B cell (primary cell): ENCODE data around the gene PHACTR2. TPM values are rescaled to one million over a fixed set of nuclear protein-coding genes. Genes with fewer than 3 reads are reported as not detected.

Experiments used
- ATAC-seq: fragments of 200-7000 bp; cut with Tn5 transposase; one replicate; pipeline ENCODE4 v1.10.0; 2021; ENCODE audit warnings: low read depth, mild to moderate bottlenecking, moderate number of reproducible peaks, moderate library complexity
- CTCF ChIA-PET: fragments of 350-600 bp; sonication (Branson Sonifier 250); formaldehyde crosslinking; loops from one replicate; lab custom pipeline; 2021; ENCODE audit warnings: antibody characterized with exemption, inconsistent platforms; lab: Charles Lee
- POLR2A ChIA-PET: fragments of 350-600 bp; sonication (Branson Sonifier 250); formaldehyde crosslinking; loops from one replicate; lab custom pipeline; 2021; ENCODE audit warnings: antibody characterized with exemption; lab: Charles Lee
- DNase-seq: peaks from one replicate; pipeline ENCODE4 v3.0.0; 2013
- H2AFZ ChIP-seq: 2 replicates; pipeline ENCODE4 v1.6.1; 2012; ENCODE audit warnings: mild to moderate bottlenecking, low read depth, low read length; ENCODE audit not compliant: insufficient read depth, poor library complexity, severe bottlenecking
- H3K27ac ChIP-seq, 2 donors: 1 replicate in 1 of 2; 2 replicates in 1 of 2; pipeline ENCODE4 v1.5.1; 2012 to 2013; ENCODE audit warnings: low read length in 2 of 2, mild to moderate bottlenecking in 2 of 2, moderate library complexity in 1 of 2
- H3K27me3 ChIP-seq, 4 experiments: fragments of 200-600 bp in 1 of 4; sonication (generic) in 1 of 4; replicated peaks in 1 of 4; 1 replicate in 2 of 4; 2 replicates in 2 of 4; pipeline versions ENCODE4 v1.6.1 to v1.7.0; 2013 to 2016; ENCODE audit warnings: low read length in 3 of 4, mild to moderate bottlenecking in 2 of 4, mixed read lengths in 1 of 4, moderate library complexity in 1 of 4; ENCODE audit not compliant: insufficient read depth in 4 of 4, control insufficient read depth in 3 of 4; ENCODE audit errors: control extremely low read depth in 1 of 4
- H3K36me3 ChIP-seq, 2 experiments: replicated peaks in 1 of 2; 1 replicate in 1 of 2; 2 replicates in 1 of 2; pipeline versions ENCODE4 v1.6.1 to v1.7.1; 2013; ENCODE audit warnings: low read length in 1 of 2; ENCODE audit not compliant: insufficient read depth in 2 of 2, control insufficient read depth in 1 of 2; ENCODE audit errors: control extremely low read depth in 1 of 2, extremely low read depth in 1 of 2
- H3K4me1 ChIP-seq, 2 donors: fragments of 200-600 bp in 1 of 2; sonication (generic) in 1 of 2; 1 replicate in 1 of 2; 2 replicates in 1 of 2; pipeline versions ENCODE4 v1.5.1 to v1.6.1; 2013 to 2017; ENCODE audit warnings: low read length in 2 of 2; ENCODE audit not compliant: control insufficient read depth in 2 of 2, insufficient read depth in 2 of 2
- H3K4me2 ChIP-seq: replicated peaks from 2 replicates; pipeline ENCODE3; 2012; ENCODE audit warnings: mild to moderate bottlenecking, low read depth, low read length; ENCODE audit not compliant: poor library complexity, severe bottlenecking
- H3K4me3 ChIP-seq, 5 experiments: fragments of 200-600 bp in 1 of 5; sonication (generic) in 1 of 5; 1 replicate in 3 of 5; 2 replicates in 2 of 5; pipeline versions ENCODE4 v1.5.1 to v1.7.0; 2011 to 2016; ENCODE audit warnings: low read length in 4 of 5, mild to moderate bottlenecking in 4 of 5, low read depth in 2 of 5, control low read depth in 1 of 5, moderate library complexity in 1 of 5; ENCODE audit not compliant: insufficient read depth in 1 of 5; ENCODE audit errors: control extremely low read depth in 1 of 5, extremely low read depth in 1 of 5
- H3K79me2 ChIP-seq: fragments of 200-600 bp; sonication (generic); one replicate; pipeline ENCODE4 v1.6.0; 2016; ENCODE audit warnings: low read length; ENCODE audit not compliant: control insufficient read depth, insufficient read depth
- H3K9ac ChIP-seq: fragments of 200-600 bp; sonication (generic); 2 replicates; pipeline ENCODE4 v1.6.1; 2017; ENCODE audit warnings: mild to moderate bottlenecking, low read length, moderate library complexity
- H3K9me3 ChIP-seq, 3 donors: one replicate each; pipeline versions ENCODE4 v1.6.1 to v1.7.1; 2013; ENCODE audit warnings: low read length in 2 of 3; ENCODE audit not compliant: control insufficient read depth in 2 of 3, insufficient read depth in 1 of 3; ENCODE audit errors: control extremely low read depth in 1 of 3
- H4K20me1 ChIP-seq: 2 replicates; pipeline ENCODE4 v1.6.0; 2012; ENCODE audit warnings: mild to moderate bottlenecking, low read length; ENCODE audit not compliant: insufficient read depth, control insufficient read depth, poor library complexity, severe bottlenecking
- H3K27ac Mint-ChIP-seq: one replicate; pipeline ENCODE4 v1.8.0; 2021; ENCODE audit warnings: mixed read lengths
- H3K27me3 Mint-ChIP-seq: one replicate; pipeline ENCODE4 v1.8.0; 2021; ENCODE audit warnings: mixed read lengths
- H3K4me1 Mint-ChIP-seq: one replicate; pipeline ENCODE4 v1.8.0; 2021; ENCODE audit warnings: mixed read lengths
- H3K4me3 Mint-ChIP-seq: one replicate; pipeline ENCODE4 v1.8.0; 2021; ENCODE audit warnings: mixed read lengths
- H3K9me3 Mint-ChIP-seq: one replicate; pipeline ENCODE4 v1.8.0; 2022; ENCODE audit warnings: mixed read lengths; ENCODE audit not compliant: insufficient read depth
- EZH2 ChIP-seq: IDR thresholded peaks from 2 replicates; pipeline ENCODE4 v1.6.1; 2012; ENCODE audit warnings: borderline replicate concordance, low read depth, mild to moderate bottlenecking, moderate library complexity, low read length; ENCODE audit not compliant: insufficient read depth, poor library complexity, severe bottlenecking
- WGBS: methylation state at CpG from one replicate; pipeline ENCODE4 v1.1.5; 2013; ENCODE audit warnings: missing lambda C conversion rate; ENCODE audit not compliant: insufficient coverage; 5-methylcytosine and 5-hydroxymethylcytosine counted together
- intact Hi-C: fragments of 100-400 bp; cut with micrococcal nuclease; formaldehyde crosslinking; loops from one replicate; pipeline ENCODE4 v1.10.0; 2022
- polyA plus RNA-seq: library from polyadenylated mRNA; depleted of rRNA; stranded (reverse); fragments of >200 nt; gene quantifications from 2 replicates; pipeline ENCODE4 v1.2.3, GENCODE V29; 2012
- total RNA-seq, 2 donors: library from RNA; stranded (reverse); fragments of 120-200 nt in 1 of 2; gene quantifications; 1 replicate in 1 of 2; 2 replicates in 1 of 2; pipeline versions ENCODE4 v1.2.3 to v1.2.4, GENCODE V29; 2013 to 2022
- TF ChIP-seq, protein P1 (sequence below): fragments of 200-600 bp; IDR thresholded peaks from one replicate; pipeline ENCODE4 v1.8.0; 2022; ENCODE audit warnings: antibody characterized with exemption, mild to moderate bottlenecking

Gene PHACTR2
- total and polyA plus RNA-seq, 2 donors (not counting 1 experiment from before 2014, with no cell fraction given) = 1.1 to 10.6 TPM

DNA sequence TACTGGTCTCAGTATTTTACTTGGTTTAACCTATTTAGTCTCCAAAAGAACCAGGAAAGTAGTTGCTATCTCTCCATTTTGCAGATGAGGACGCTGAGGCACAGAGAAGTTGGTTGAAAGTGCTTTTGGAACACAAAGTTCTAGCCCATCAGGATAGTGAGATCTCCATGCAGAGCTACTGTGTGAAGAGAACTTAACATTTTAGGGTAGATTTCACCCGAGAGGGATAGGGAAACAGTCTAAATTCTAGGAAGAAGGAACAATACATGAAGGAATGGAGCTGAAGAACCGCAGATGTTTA is 65.1 kb downstream of the PHACTR2 start:
- Histone ChIP-seq H3K9ac (no peak overlapping the region), H3K27ac (no peak overlapping the region), H3K4me2 (no peak overlapping the region), H3K9me3 (no peaks in the 10 kb centered on the region), H3K4me1 (no peaks in the 10 kb centered on the region), H4K20me1 (no peaks in the 10 kb centered on the region), H3K4me3 (no peak overlapping the region), H3K79me2 (no peaks in the 10 kb centered on the region), H3K27me3 (no peaks in the 10 kb centered on the region), H2AFZ (no peak overlapping the region), H3K36me3 (no peaks in the 10 kb centered on the region)
- Mint-ChIP-seq H3K4me3 (no peak overlapping the region), H3K27me3 (no peaks in the 10 kb centered on the region), H3K27ac (no peak overlapping the region), H3K4me1 (no peaks in the 10 kb centered on the region), H3K9me3 (peaks cover 3% of the 10 kb centered on the region)
- CTCF ChIA-PET = no interaction called here
- TF ChIP-seq, protein P1, sequence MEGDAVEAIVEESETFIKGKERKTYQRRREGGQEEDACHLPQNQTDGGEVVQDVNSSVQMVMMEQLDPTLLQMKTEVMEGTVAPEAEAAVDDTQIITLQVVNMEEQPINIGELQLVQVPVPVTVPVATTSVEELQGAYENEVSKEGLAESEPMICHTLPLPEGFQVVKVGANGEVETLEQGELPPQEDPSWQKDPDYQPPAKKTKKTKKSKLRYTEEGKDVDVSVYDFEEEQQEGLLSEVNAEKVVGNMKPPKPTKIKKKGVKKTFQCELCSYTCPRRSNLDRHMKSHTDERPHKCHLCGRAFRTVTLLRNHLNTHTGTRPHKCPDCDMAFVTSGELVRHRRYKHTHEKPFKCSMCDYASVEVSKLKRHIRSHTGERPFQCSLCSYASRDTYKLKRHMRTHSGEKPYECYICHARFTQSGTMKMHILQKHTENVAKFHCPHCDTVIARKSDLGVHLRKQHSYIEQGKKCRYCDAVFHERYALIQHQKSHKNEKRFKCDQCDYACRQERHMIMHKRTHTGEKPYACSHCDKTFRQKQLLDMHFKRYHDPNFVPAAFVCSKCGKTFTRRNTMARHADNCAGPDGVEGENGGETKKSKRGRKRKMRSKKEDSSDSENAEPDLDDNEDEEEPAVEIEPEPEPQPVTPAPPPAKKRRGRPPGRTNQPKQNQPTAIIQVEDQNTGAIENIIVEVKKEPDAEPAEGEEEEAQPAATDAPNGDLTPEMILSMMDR = no peak
- TF ChIP-seq EZH2 = no peak
- intact Hi-C loops = no loop called here
- ATAC-seq (no peak), DNase-seq (no peak)
- 78% methylated on average over 3 of the region's 3 CpGs for WGBS
- POLR2A ChIA-PET = no interaction called here

DNA sequence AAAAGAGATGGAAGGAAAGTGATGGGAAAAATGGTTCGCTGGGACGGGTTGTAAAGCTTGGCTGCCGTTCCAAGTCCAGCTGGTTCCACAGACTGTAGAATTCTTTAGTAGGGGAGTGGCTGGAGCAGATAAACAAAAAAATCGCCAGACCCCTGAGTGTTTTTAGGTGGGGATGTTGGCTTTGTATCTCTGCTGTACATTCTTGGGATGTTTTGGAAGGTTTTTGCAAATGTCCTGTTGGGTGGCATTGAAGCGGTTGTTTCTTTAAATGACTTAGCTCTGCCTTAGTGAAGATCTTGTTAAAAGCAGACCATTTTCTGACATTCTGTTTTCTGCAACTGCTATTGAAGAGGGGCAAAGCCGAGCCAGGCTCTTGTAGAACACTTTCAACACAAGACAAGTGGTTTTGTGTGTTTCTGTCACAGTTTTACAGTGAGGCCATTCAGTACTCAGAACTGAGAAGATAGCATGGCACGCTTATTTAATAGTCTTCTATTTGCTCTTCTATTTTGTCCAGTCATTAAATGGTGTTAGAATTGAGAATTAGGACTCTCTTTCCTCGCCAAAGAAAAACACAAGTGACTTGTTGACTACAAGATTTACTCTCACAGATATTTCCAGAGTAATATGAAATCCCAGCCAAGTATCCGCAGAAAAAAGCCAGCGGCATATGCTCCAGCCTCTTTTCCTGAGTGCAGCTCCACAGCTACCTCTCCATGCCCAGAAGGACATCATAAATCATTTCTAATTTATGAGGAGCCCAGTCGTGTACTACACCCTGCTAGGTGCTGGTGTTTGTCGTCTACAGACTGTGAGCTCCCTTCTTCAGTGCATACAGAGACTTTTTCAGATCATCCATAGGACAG is 65.8 kb downstream of the PHACTR2 start:
- H4K20me1 ChIP-seq = no peaks in the 10 kb centered on the region
- no peaks in the 10 kb centered on the region for H3K4me1 Mint-ChIP-seq
- ATAC-seq (no peak), DNase-seq (no peak)
- H3K4me3 ChIP-seq = no peak overlapping the region
- H3K4me1 ChIP-seq = no peaks in the 10 kb centered on the region
- no peaks in the 10 kb centered on the region for H3K36me3 ChIP-seq
- no peaks in the 10 kb centered on the region for H3K9me3 ChIP-seq
- no peak overlapping the region for H3K9ac ChIP-seq
- no peak overlapping the region for H3K27ac ChIP-seq
- ChIA-PET POLR2A (no interaction called here), CTCF (no interaction called here)
- no peak overlapping the region for H3K27ac Mint-ChIP-seq
- no peak overlapping the region for H2AFZ ChIP-seq
- H3K79me2 ChIP-seq = no peaks in the 10 kb centered on the region
- no peaks in the 10 kb centered on the region for H3K27me3 Mint-ChIP-seq
- TF ChIP-seq, protein P1 = no peak
- TF ChIP-seq EZH2 = no peak
- no peak overlapping the region for H3K4me3 Mint-ChIP-seq
- H3K4me2 ChIP-seq = no peak overlapping the region
- no peaks in the 10 kb centered on the region for H3K27me3 ChIP-seq
- 99% methylated on average over 7 of the region's 12 CpGs for WGBS
- intact Hi-C loops = no loop called here
- peaks cover 3% of the 10 kb centered on the region for H3K9me3 Mint-ChIP-seq
